ENCODE results near the gene CD72.

DNA sequence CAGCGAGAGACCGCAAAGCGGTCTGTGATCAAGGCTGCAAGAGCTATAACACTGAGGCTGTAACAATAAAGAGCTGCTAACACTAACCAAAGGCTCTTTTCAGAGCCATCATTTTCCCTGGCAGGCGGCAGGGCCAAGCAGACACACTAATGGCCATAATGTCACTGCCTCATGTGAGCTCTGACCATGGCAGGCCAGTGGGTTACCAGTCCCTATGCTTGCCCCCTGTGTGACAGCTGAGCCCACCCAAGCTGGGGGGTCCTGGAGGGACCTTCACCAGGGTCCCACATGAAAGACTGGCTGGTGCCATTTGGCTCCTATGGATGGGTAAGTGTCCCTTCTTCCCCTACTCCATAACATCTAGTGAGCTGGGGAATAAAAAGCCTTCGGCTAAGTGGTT, 42.7 kb downstream of the CD72 start:
- TF ChIP-seq, protein P1, sequence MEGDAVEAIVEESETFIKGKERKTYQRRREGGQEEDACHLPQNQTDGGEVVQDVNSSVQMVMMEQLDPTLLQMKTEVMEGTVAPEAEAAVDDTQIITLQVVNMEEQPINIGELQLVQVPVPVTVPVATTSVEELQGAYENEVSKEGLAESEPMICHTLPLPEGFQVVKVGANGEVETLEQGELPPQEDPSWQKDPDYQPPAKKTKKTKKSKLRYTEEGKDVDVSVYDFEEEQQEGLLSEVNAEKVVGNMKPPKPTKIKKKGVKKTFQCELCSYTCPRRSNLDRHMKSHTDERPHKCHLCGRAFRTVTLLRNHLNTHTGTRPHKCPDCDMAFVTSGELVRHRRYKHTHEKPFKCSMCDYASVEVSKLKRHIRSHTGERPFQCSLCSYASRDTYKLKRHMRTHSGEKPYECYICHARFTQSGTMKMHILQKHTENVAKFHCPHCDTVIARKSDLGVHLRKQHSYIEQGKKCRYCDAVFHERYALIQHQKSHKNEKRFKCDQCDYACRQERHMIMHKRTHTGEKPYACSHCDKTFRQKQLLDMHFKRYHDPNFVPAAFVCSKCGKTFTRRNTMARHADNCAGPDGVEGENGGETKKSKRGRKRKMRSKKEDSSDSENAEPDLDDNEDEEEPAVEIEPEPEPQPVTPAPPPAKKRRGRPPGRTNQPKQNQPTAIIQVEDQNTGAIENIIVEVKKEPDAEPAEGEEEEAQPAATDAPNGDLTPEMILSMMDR (IDR thresholded peaks at IDR 0.05; ENCODE audit: insufficient read depth, low read depth, low read length) = no peak
- no peak for TF ChIP-seq EZH2 (IDR thresholded peaks at IDR 0.05; ENCODE audit: insufficient read depth, low read length)

Measured in astrocyte (in vitro differentiated cells and primary cell).